Left ventricle myocardium superior (tissue), 1 donor: ENCODE results near the gene TRABD2A. TPM values are rescaled to one million over a fixed set of nuclear protein-coding genes. Genes with fewer than 3 reads are reported as not detected.
"Not testable (repeated sequence)": the region's sequence is repeated elsewhere in the genome, so short reads cannot be mapped to it uniquely, and the experiment has no call there.

Source experiments
- ATAC-seq: fragments of 200-7000 bp; cut with Tn5 transposase; one replicate; pipeline ENCODE4 v1.9.1; 2020; ENCODE audit warnings: mild to moderate bottlenecking, moderate library complexity
- DNase-seq: peaks from one replicate; pipeline ENCODE4 v3.0.0-alpha.2; 2020
- intact Hi-C: fragments of 100-400 bp; cut with micrococcal nuclease; formaldehyde crosslinking; loops from one replicate; pipeline ENCODE4 v1.11.0; 2022
- long read RNA-seq: library from polyadenylated mRNA; unstranded; transcript quantifications from one replicate; pipeline ENCODE4 v2.0.0, GENCODE V29; 2021
- total RNA-seq: library from RNA; stranded (reverse); fragmentation: NEBNext Ultra II Directional; extraction: Animal tissue kit (Norgen Biotek cat#: 25700); gene quantifications from one replicate; pipeline ENCODE4 v1.2.1, GENCODE V29; 2021
- donor health status: DM: no; HTN: yes; CAD: no; lungs with severe emphysema.

Gene TRABD2A, protein sequence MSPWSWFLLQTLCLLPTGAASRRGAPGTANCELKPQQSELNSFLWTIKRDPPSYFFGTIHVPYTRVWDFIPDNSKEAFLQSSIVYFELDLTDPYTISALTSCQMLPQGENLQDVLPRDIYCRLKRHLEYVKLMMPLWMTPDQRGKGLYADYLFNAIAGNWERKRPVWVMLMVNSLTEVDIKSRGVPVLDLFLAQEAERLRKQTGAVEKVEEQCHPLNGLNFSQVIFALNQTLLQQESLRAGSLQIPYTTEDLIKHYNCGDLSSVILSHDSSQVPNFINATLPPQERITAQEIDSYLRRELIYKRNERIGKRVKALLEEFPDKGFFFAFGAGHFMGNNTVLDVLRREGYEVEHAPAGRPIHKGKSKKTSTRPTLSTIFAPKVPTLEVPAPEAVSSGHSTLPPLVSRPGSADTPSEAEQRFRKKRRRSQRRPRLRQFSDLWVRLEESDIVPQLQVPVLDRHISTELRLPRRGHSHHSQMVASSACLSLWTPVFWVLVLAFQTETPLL
- total RNA-seq = 0.62 TPM
- long read RNA-seq = 0 reads

GRCh38 chr2:84880645-84881521 lies at the start of gene TRABD2A:
TSS of gene TRABD2A (minus strand) at chr2:84881084. CDS start at chr2:84881039, 45 bp downstream.
- intact Hi-C loops = loop anchor here (5.0 kb wide), 1 partner anchor 384 kb away; no protein-coding TSS in a partner anchor
- ATAC-seq (peak; percentile 41), DNase-seq (peak; percentile 42)

GRCh38 chr2:84927275-84927627 lies 46.4 kb upstream of the TRABD2A start:
- intact Hi-C loops = no loop called here
- ATAC-seq (no peak), DNase-seq (no peak)

DNA sequence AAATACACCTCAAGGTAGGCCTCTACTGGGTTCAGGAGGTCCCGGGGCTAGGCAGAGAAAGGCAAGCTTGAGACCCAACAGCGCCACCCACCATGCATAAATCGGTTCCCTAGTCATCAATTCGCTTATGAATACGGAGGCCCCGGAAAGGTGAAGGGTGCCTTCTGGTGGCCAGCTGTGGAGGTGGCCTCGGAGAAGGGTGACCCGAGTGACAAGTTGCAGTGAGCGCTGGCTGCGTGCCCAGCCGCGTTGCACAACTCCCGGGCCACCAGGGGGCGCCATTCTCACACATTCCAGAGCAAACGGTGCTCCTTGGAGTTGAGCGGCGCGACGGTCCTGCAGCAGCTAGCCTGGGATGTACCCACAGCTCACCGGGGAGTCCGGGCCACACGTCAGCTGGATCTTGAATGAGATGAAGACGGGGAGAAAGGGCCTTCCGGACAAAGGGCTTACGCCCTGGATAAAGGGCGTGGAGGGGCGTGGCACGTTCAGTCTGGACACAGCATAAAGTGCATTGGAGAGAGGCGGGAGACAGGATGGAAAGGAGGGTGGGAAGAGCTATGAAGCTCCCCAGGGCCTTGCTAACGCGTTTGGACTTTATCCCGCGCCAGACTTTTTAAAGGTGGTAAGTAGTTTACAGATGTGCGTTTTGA lies 45.0 kb upstream of the TRABD2A start:
- DNase-seq (peak; percentile 98), ATAC-seq (peak; percentile 91)
- intact Hi-C loops = no loop called here

GRCh38 chr2:84925336-84925723 lies 44.4 kb upstream of the TRABD2A start:
- intact Hi-C loops = no loop called here
- ATAC-seq = no peak
- DNase-seq = no peak

- ATAC-seq (peak; percentile 36), DNase-seq (no peak)
- intact Hi-C loops = no loop called here
Observed at GRCh38 chr2:84924173-84925106, 43.6 kb upstream of the TRABD2A start.

DNA sequence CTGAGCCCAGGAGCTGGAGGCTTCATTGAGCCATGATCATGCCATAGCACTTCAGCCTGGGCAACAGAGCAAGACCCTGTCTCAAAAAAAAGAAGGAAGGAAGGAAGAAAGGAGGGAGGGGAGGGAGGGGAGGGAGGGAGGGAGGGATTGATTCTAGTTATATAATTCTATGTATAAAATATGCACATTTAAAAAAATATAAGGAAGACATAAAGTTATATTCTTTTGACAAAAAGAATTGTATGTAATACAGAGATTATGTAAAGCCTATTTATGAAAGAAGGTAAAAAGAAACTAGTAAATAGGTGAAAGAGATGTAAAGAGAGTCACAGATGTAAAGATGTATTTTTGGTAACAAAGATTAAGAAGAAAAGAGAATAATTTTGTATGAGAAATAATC lies 42.1 kb upstream of the TRABD2A start:
- intact Hi-C loops = no loop called here
- ATAC-seq (no peak), DNase-seq (no peak)

- ATAC-seq (peak; percentile 90), DNase-seq (peak; percentile 35)
- intact Hi-C loops = no loop called here
Observed at GRCh38 chr2:84919885-84920580, 39.1 kb upstream of the TRABD2A start.

- intact Hi-C loops = no loop called here
Observed at GRCh38 chr2:84918430-84918829, 37.5 kb upstream of the TRABD2A start.

DNA sequence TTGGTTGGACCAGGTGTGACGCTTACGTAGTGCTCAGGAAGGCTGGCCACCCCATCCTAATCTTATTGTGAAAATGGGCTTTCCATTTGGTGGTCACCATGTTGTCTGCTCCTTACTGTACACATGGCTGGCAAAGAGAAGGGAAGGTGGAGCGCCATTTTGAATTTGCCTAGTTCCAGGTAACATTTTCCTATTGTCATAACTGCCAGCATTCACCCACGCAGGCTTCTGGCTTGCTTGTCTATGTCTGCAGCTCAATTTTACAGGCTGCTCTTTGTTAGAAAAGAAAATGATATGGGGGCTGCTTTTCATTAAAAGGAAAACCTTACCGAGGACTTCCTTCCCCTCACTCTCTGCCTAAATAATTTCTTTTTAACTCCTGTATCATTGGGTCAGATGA lies 36.9 kb upstream of the TRABD2A start:
- intact Hi-C loops, DNase-seq, ATAC-seq: not testable (repeated sequence)

More at GRCh38 chr2:84918430-84918829, 37.5 kb upstream of the TRABD2A start:
- DNase-seq (no peak), ATAC-seq (no peak)

DNA sequence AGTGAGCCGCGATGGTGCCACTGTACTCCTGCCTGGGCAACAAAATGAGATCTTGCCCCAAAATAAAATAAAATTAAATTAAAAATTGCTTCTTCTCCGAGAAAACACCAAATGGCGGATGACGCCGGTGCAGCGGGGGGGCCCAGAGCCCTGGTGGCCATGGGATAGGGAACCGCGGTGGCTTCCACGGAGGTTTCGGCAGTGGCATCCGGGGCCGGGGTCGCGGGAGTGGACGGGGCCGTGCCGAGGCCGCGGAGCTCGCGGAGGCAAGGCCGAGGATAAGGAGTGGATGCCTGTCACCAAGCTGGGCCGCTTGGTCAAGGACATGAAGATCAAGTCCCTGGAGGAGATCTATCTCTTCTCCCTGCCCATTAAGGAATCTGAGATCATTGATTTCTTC lies 34.8 kb upstream of the TRABD2A start:
- ATAC-seq, intact Hi-C loops, DNase-seq: not testable (repeated sequence)

DNA sequence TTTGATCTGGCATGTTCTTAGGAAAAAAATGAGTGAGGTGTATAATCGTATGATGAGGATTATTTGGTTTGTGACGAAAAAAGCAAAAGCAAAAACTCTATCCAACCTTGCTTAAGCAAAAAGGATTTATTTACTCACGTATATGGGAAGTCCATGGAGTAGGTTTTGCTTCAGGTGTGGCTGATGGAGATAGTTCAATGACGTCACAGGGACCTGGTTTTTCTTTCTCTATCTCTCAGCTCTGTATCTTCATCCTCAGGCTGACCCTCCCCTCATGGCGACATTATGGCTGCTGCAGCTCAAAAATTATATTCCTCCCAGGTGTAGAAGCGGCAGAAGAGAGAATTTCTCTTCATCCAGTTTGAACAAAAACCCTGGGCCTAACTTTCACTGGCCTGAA lies 33.5 kb upstream of the TRABD2A start:
- intact Hi-C loops = no loop called here
- no peak for ATAC-seq
- no peak for DNase-seq

DNA sequence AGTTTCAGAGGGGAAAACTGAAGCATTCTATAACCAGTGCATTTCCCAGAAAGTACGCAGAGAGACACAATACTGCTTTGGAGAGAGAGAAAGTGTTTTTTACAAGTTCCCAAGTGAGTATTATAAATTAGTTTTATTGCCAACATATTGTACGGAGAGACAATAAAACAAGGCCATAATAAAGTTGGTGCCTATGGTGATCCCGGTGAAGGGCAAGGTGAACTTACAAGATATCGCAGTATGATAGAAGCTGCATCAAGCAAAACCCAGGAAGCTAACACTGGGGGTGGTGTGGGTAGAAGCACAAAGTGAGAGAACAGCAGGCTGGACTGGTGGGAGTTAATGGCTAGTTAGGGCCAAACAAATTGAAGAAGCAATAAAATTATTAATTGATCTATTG lies 32.1 kb upstream of the TRABD2A start:
- ATAC-seq (no peak), DNase-seq (no peak)
- intact Hi-C loops = no loop called here

- no peak for ATAC-seq
Observed at GRCh38 chr2:84911135-84911678, 30.3 kb upstream of the TRABD2A start.

GRCh38 chr2:84908948-84909713 lies 28.2 kb upstream of the TRABD2A start:
- ATAC-seq = no peak
- intact Hi-C loops = no loop called here
- DNase-seq = no peak

More at GRCh38 chr2:84911135-84911678, 30.3 kb upstream of the TRABD2A start:
- no peak for DNase-seq
- intact Hi-C loops = no loop called here

GRCh38 chr2:84906900-84907714 lies 26.2 kb upstream of the TRABD2A start:
- DNase-seq = peak; percentile 71
- intact Hi-C loops = no loop called here
- ATAC-seq = peak; percentile 53
